BLaER1 (cell line): ENCODE data around the gene PALLD.
"Not testable (repeated sequence)": the region's sequence is repeated elsewhere in the genome, so short reads cannot be mapped to it uniquely, and the experiment has no call there.

Experiments
- H3K27ac ChIP-seq: shearing (Covaris generic); formaldehyde crosslinking; 2 replicates; pipeline ENCODE4 v1.8.1; 2022
- H3K27me3 ChIP-seq: shearing (Covaris generic); formaldehyde crosslinking; 2 replicates; pipeline ENCODE4 v1.8.1; 2022
- H3K36me3 ChIP-seq: shearing (Covaris generic); formaldehyde crosslinking; 2 replicates; pipeline ENCODE4 v1.8.1; 2022
- H3K4me1 ChIP-seq: shearing (Covaris generic); formaldehyde crosslinking; 2 replicates; pipeline ENCODE4 v1.8.1; 2022
- H3K4me2 ChIP-seq: shearing (Covaris generic); formaldehyde crosslinking; 2 replicates; pipeline ENCODE4 v1.8.1; 2022
- H3K4me3 ChIP-seq: shearing (Covaris generic); formaldehyde crosslinking; 2 replicates; pipeline ENCODE4 v1.8.1; 2022
- H3K9ac ChIP-seq: shearing (Covaris generic); formaldehyde crosslinking; 2 replicates; pipeline ENCODE4 v1.8.1; 2022
- H3K9me3 ChIP-seq: shearing (Covaris generic); formaldehyde crosslinking; 2 replicates; pipeline ENCODE4 v1.8.1; 2022
- H4K20me1 ChIP-seq: shearing (Covaris generic); formaldehyde crosslinking; 2 replicates; pipeline ENCODE4 v1.8.1; 2022
- Cebpa-rat ChIP-seq: shearing (Covaris generic); IDR thresholded peaks from 2 replicates; pipeline ENCODE4 v1.8.1; 2022

The PALLD gene

GRCh38 chr4:168508683-168509082 lies 11.8 kb downstream of the PALLD start:
- no peak for TF ChIP-seq Cebpa-rat
- H4K20me1 ChIP-seq = no peaks in the 10 kb centered on the region
- no peak overlapping the region for H3K4me3 ChIP-seq
- H3K9me3 ChIP-seq = no peaks in the 10 kb centered on the region
- no peak overlapping the region for H3K4me2 ChIP-seq
- no peaks in the 10 kb centered on the region for H3K4me1 ChIP-seq
- no peak overlapping the region for H3K9ac ChIP-seq
- no peaks in the 10 kb centered on the region for H3K27me3 ChIP-seq
- no peaks in the 10 kb centered on the region for H3K36me3 ChIP-seq
- H3K27ac ChIP-seq = no peak overlapping the region

- TF ChIP-seq Cebpa-rat = no peak
- H3K27ac ChIP-seq = no peak overlapping the region
- H3K9ac ChIP-seq = no peak overlapping the region
- H3K4me3 ChIP-seq = no peak overlapping the region
- no peaks in the 10 kb centered on the region for H3K36me3 ChIP-seq
- no peaks in the 10 kb centered on the region for H3K9me3 ChIP-seq
- no peaks in the 10 kb centered on the region for H3K4me1 ChIP-seq
- H3K27me3 ChIP-seq = no peaks in the 10 kb centered on the region
- no peak overlapping the region for H3K4me2 ChIP-seq
- no peaks in the 10 kb centered on the region for H4K20me1 ChIP-seq
Observed at GRCh38 chr4:168509786-168510185, 12.9 kb downstream of the PALLD start.

DNA sequence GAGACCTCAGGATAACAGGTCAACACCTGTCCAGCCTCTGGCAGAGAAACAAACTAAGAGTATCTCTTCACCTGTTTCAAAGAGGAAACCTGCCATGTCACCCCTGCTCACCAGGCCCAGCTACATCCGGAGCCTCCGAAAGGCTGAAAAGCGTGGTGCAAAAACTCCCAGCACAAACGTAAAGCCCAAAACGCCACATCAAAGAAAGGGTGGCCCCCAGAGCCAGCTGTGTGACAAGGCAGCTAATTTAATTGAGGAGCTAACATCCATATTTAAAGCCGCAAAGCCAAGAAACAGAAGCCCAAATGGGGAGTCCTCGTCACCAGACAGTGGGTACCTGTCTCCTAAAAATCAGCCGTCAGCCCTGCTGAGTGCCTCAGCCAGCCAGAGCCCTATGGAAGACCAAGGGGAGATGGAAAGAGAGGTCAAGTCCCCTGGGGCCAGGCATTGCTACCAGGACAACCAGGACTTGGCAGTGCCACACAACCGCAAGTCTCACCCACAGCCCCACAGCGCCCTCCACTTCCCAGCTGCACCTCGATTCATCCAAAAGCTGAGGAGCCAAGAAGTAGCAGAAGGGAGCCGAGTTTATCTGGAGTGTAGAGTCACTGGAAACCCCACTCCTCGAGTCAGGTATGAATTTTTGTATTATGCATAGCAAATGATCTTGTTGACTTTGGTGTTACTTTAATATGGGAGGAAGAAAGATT lies 15.1 kb downstream of the PALLD start:
- Histone ChIP-seq H3K27me3 (no peaks in the 10 kb centered on the region), H3K4me1 (no peaks in the 10 kb centered on the region), H3K4me2 (no peak overlapping the region), H3K9ac (no peak overlapping the region), H3K4me3 (no peak overlapping the region), H3K9me3 (no peaks in the 10 kb centered on the region), H3K36me3 (no peaks in the 10 kb centered on the region), H3K27ac (no peak overlapping the region), H4K20me1 (no peaks in the 10 kb centered on the region)
- TF ChIP-seq Cebpa-rat = no peak

DNA sequence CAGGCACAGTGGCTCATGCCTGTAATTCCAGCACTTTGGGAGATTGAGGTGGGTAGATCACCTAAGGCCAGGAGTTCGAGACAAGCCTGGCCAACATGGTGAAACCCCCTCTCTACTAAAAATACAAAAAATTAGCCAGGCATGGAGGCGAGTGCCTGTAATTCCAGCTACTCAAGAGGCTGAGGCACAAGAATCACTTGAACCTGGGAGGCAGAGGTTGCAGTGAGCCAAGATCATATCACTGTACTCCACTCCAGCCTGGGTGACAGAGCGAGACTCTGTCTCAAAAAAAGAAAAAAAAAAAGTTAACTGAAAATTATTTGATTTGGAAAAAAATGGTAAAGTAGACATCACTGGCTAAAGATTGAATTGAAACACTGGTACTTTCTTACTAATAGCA lies 17.0 kb downstream of the PALLD start:
- not testable (repeated sequence) for H3K4me3 ChIP-seq, H3K4me1 ChIP-seq, H3K9me3 ChIP-seq, H4K20me1 ChIP-seq, H3K4me2 ChIP-seq, H3K27me3 ChIP-seq, H3K36me3 ChIP-seq, H3K27ac ChIP-seq, H3K9ac ChIP-seq

DNA sequence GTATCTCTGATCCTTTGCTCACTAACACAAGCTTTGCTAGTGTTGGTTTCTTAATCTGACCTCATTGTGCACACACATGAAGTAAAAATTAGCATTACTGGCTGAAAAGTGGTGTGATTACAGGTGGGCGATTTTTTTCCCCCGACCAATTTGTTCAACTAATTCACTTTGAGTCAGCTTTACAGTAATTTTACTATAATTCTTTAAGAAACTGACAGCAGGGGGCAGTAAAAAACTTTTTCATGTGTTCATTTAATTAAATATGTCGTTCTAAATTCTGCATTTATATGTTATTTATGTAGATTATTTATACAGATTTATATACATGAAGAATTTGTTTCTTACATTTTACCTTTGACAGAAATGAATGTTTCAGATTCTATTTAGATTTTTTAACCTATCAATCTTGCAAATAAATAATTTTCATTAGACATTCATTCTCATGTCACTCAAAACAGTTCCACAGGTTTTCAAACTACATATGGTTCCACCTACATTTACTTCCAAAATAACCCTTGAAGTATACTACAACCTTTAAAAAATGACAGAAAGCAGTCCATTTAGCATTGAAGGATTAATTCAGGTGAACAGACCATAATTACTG lies 17.5 kb downstream of the PALLD start:
- no peak for TF ChIP-seq Cebpa-rat
- no peaks in the 10 kb centered on the region for H3K36me3 ChIP-seq
- no peak overlapping the region for H3K4me2 ChIP-seq
- H3K27ac ChIP-seq = no peak overlapping the region
- no peaks in the 10 kb centered on the region for H4K20me1 ChIP-seq
- no peaks in the 10 kb centered on the region for H3K4me1 ChIP-seq
- no peak overlapping the region for H3K4me3 ChIP-seq
- no peaks in the 10 kb centered on the region for H3K27me3 ChIP-seq
- H3K9ac ChIP-seq = no peak overlapping the region
- H3K9me3 ChIP-seq = no peaks in the 10 kb centered on the region

GRCh38 chr4:168515222-168516011 lies 18.6 kb downstream of the PALLD start:
- TF ChIP-seq Cebpa-rat = no peak
- Histone ChIP-seq H3K9ac (no peak overlapping the region), H3K4me3 (no peak overlapping the region), H3K4me1 (no peaks in the 10 kb centered on the region), H3K27me3 (no peaks in the 10 kb centered on the region), H3K36me3 (no peaks in the 10 kb centered on the region), H3K9me3 (no peaks in the 10 kb centered on the region), H3K4me2 (no peak overlapping the region), H4K20me1 (no peaks in the 10 kb centered on the region), H3K27ac (no peak overlapping the region)

- Histone ChIP-seq H3K36me3 (no peaks in the 10 kb centered on the region), H3K9ac (no peak overlapping the region), H3K4me3 (no peak overlapping the region), H3K27me3 (no peaks in the 10 kb centered on the region), H3K27ac (no peak overlapping the region), H4K20me1 (no peaks in the 10 kb centered on the region), H3K4me2 (no peak overlapping the region), H3K4me1 (no peaks in the 10 kb centered on the region), H3K9me3 (no peaks in the 10 kb centered on the region)
- TF ChIP-seq Cebpa-rat = no peak
Observed at GRCh38 chr4:168516841-168517240, 20.0 kb downstream of the PALLD start.

DNA sequence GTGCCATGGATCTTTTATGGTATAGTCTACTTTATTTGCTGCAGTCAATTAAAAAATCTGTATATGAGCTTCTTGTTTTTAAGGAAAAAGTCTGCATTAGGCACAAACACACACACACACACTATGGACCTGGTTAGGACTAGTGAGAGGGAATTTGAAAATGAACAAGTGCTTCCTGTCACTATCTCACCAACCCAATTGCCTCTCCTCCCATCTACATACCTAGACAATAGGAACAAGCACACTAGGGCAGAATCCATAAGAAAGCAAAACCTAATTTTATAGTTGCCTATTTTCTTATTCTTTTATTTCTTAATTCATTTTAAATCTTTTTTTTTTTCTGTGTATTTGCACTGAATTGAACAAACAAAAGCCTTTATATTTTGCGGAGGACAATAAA lies 22.7 kb downstream of the PALLD start:
- Histone ChIP-seq H3K9me3 (no peaks in the 10 kb centered on the region), H3K4me2 (no peak overlapping the region), H3K4me1 (no peaks in the 10 kb centered on the region), H3K27me3 (no peaks in the 10 kb centered on the region), H3K4me3 (no peak overlapping the region), H3K36me3 (no peaks in the 10 kb centered on the region), H3K27ac (no peak overlapping the region), H3K9ac (no peak overlapping the region), H4K20me1 (no peaks in the 10 kb centered on the region)
- no peak for TF ChIP-seq Cebpa-rat

DNA sequence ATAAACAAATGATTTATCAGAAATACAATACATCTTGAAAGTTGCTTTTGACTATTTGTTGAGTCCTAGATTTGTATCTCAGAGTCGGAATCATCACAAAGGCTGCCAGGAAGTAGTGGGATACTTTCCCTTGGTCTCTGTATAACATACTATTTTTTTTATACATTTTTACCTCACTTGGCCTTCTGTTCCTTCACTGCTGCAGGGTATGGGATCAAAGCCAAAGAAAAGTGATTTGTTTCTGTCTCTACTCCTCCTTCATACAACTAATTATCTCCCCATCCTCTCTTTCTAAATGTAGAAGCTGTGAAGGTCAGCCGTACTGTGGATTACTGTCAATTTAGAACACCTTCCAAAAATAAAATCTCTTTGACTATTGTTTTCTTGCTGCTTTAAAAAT lies 24.9 kb downstream of the PALLD start:
- no peaks in the 10 kb centered on the region for H3K27me3 ChIP-seq
- H3K9me3 ChIP-seq = no peaks in the 10 kb centered on the region
- no peak overlapping the region for H3K9ac ChIP-seq
- no peaks in the 10 kb centered on the region for H4K20me1 ChIP-seq
- TF ChIP-seq Cebpa-rat = no peak
- no peak overlapping the region for H3K4me3 ChIP-seq
- H3K27ac ChIP-seq = no peak overlapping the region
- H3K4me1 ChIP-seq = no peaks in the 10 kb centered on the region
- H3K4me2 ChIP-seq = no peak overlapping the region
- H3K36me3 ChIP-seq = no peaks in the 10 kb centered on the region

GRCh38 chr4:168522356-168522755 lies 25.5 kb downstream of the PALLD start:
- Histone ChIP-seq H3K27me3 (no peaks in the 10 kb centered on the region), H3K4me1 (no peaks in the 10 kb centered on the region), H3K36me3 (no peaks in the 10 kb centered on the region), H3K4me2 (no peak overlapping the region), H3K9ac (no peak overlapping the region), H3K27ac (no peak overlapping the region), H3K4me3 (no peak overlapping the region), H4K20me1 (no peaks in the 10 kb centered on the region), H3K9me3 (no peaks in the 10 kb centered on the region)
- TF ChIP-seq Cebpa-rat = no peak
